Mucosa of descending colon (tissue), 3 donors: ENCODE measurements around the gene SAP30L. TPM values are rescaled to one million over a fixed set of nuclear protein-coding genes. Genes with fewer than 3 reads are reported as not detected.

Experiments
- ATAC-seq: fragments of 200-7000 bp; cut with Tn5 transposase; one replicate; pipeline ENCODE4 v1.9.1; 2020; ENCODE audit warnings: mild to moderate bottlenecking, moderate library complexity
- DNase-seq, 3 donors: peaks; one replicate each; pipeline ENCODE4 v3.0.0-alpha.2; 2020
- H3K36me3 ChIP-seq: fragments of 200-600 bp; one replicate; pipeline ENCODE4 v1.8.0; 2021; ENCODE audit warnings: low read depth, mild to moderate bottlenecking
- H3K4me1 ChIP-seq: fragments of 200-600 bp; one replicate; pipeline ENCODE4 v1.8.0; 2021; ENCODE audit warnings: low read depth, mild to moderate bottlenecking
- H3K4me3 ChIP-seq: fragments of 200-600 bp; one replicate; pipeline ENCODE4 v1.8.0; 2021; ENCODE audit warnings: mild to moderate bottlenecking
- H3K9me3 ChIP-seq: fragments of 200-600 bp; one replicate; pipeline ENCODE4 v1.8.0; 2021; ENCODE audit warnings: mild to moderate bottlenecking
- CTCF ChIP-seq: fragments of 200-600 bp; IDR thresholded peaks from one replicate; pipeline ENCODE4 v1.8.0; 2022; ENCODE audit warnings: antibody characterized with exemption, mild to moderate bottlenecking
- intact Hi-C, 2 donors: fragments of 100-400 bp; cut with DNase I in 1 of 2; cut with micrococcal nuclease in 1 of 2; formaldehyde crosslinking; loops; one replicate each; pipeline versions ENCODE4 v1.11.0 to v1.11.1; 2022; cut with DNase I, micrococcal nuclease
- total RNA-seq, 3 donors: library from RNA; stranded (reverse); fragmentation: NEBNext Ultra II Directional in 2 of 3; extraction: Animal tissue kit (Norgen Biotek cat#: 25700) in 2 of 3; gene quantifications; one replicate each; pipeline versions ENCODE4 v1.2.1 to v1.2.4, GENCODE V29; 2021 to 2023
- donor health status: DM: no; HTN: no; CAD: no; lungs with moderate emphysema.
- donor health status: DM: no; HTN: no; CAD: no.
- donor health status: DM: no; HTN: yes; CAD: no.

The SAP30L gene
- total RNA-seq, 3 donors from 2014 or later = 55.0 to 65.6 (median 63.5) TPM

GRCh38 chr5:154451957-154452356 lies 6.2 kb downstream of the SAP30L start:
- no peak overlapping the region for H3K4me3 ChIP-seq
- intact Hi-C loops = no loop called here
- H3K36me3 ChIP-seq = no peaks in the 10 kb centered on the region
- H3K9me3 ChIP-seq = no peaks in the 10 kb centered on the region
- DNase-seq (no peak), ATAC-seq (no peak)
- no peaks in the 10 kb centered on the region for H3K4me1 ChIP-seq
- TF ChIP-seq CTCF = no peak

DNA sequence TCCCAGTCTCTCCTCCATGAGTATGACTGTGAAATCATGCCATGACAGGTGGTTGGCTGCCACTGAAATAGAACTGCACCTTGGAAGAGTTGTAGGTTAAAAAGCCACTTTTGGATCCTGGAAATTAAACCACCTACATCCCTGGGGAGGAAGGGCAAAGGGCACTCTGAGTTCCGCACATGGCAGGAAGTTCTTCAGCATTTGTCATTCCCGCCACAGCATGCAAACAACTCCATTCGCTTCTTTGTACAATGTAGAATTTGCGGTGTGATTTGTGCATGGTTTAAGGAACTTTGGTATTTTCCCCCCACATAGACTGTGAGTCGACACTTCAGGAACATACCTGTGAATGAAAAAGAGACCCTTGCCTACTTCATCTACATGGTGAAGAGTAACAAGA lies 9.8 kb downstream of the SAP30L start:
- no peak for DNase-seq
- no peak for ATAC-seq
- Histone ChIP-seq H3K36me3 (no peaks in the 10 kb centered on the region), H3K9me3 (no peaks in the 10 kb centered on the region), H3K4me1 (no peaks in the 10 kb centered on the region), H3K4me3 (no peak overlapping the region)
- intact Hi-C loops = no loop called here
- TF ChIP-seq CTCF = no peak

DNA sequence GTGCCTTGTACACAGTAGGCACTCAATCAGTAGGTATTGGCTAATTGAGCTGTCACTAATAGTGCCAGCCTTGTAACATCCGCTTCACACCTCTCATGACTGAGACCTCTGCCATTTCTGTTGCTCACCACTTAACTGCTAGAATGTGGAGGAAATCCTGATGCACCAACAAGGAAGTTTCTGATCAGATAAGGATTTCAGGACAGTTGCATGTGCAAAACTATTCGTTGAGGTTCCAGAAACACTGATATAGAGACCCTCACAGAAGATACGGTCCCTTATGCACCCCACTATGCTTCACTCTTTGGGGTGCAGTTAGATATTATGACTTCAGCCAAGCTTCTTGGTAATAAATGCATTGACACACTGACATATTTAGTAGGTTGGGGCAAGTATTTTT lies 10.7 kb downstream of the SAP30L start:
- intact Hi-C loops = no loop called here
- no peak overlapping the region for H3K4me3 ChIP-seq
- no peak for TF ChIP-seq CTCF
- ATAC-seq (no peak), DNase-seq (no peak)
- no peaks in the 10 kb centered on the region for H3K4me1 ChIP-seq
- H3K9me3 ChIP-seq = no peaks in the 10 kb centered on the region
- H3K36me3 ChIP-seq = no peaks in the 10 kb centered on the region

- DNase-seq (no peak), ATAC-seq (no peak)
- no peak for TF ChIP-seq CTCF
- Histone ChIP-seq H3K4me1 (no peaks in the 10 kb centered on the region), H3K9me3 (no peaks in the 10 kb centered on the region), H3K36me3 (no peaks in the 10 kb centered on the region), H3K4me3 (no peak overlapping the region)
- intact Hi-C loops = no loop called here
These were observed 13.2 kb downstream of the SAP30L start for GRCh38 chr5:154459015-154459414.

DNA sequence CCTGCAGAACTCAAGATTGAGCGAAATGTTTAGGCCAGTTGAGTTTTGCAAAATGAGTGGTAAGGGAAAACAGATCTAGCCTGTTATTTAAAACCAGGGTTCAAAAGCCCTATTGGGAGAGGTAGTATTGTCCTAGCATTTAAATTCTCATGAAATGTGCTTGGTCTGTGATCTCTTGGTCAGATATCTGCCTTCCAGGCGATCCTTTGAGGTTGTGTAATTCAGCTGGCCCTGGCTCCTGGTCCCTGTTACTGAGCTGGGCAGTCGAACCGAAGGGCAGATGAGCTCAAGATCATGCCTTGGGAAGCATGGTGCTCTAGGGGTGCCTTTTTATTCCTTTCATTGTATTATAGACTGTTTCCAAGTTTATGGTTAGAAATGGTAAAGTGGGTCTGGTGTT lies 14.4 kb downstream of the SAP30L start:
- TF ChIP-seq CTCF = no peak
- ATAC-seq = no peak
- intact Hi-C loops = no loop called here
- H3K4me3 ChIP-seq = no peak overlapping the region
- no peaks in the 10 kb centered on the region for H3K4me1 ChIP-seq
- H3K9me3 ChIP-seq = no peaks in the 10 kb centered on the region
- H3K36me3 ChIP-seq = no peaks in the 10 kb centered on the region
- no peak for DNase-seq

- no peak for ATAC-seq
- intact Hi-C loops = no loop called here
- H3K4me3 ChIP-seq = no peak overlapping the region
- H3K4me1 ChIP-seq = no peaks in the 10 kb centered on the region
- no peak for TF ChIP-seq CTCF
- H3K36me3 ChIP-seq = no peaks in the 10 kb centered on the region
- no peaks in the 10 kb centered on the region for H3K9me3 ChIP-seq
- no peak for DNase-seq
These were observed 15.7 kb downstream of the SAP30L start for GRCh38 chr5:154461531-154461930.
